H1 (cell line): ENCODE data around the gene TMEM121B. TPM values are rescaled to one million over a fixed set of nuclear protein-coding genes. Genes with fewer than 3 reads are reported as not detected.
A peak's percentile ranks its signal among the peaks of the same experiment; 100 is the strongest.

Experiments used
- BACH1 ChIP-seq: IDR thresholded peaks from 2 replicates; pipeline ENCODE4 v1.6.1; 2012; ENCODE audit warnings: low read length, improper control_type of control experiment
- BRCA1 ChIP-seq: IDR thresholded peaks from 2 replicates; pipeline ENCODE4 v1.6.1; 2012; ENCODE audit warnings: low read depth, low read length, improper control_type of control experiment
- CBX8 ChIP-seq: fragments of 300-800, 300-1000 bp; sonication (generic); IDR thresholded peaks from 2 replicates; pipeline ENCODE4 v1.7.1; 2016; ENCODE audit warnings: low read depth, low read length, borderline replicate concordance
- CEBPB ChIP-seq: IDR thresholded peaks from 2 replicates; pipeline ENCODE4 v1.6.1; 2012; ENCODE audit warnings: low read depth, low read length
- CHD1 ChIP-seq: IDR thresholded peaks from 2 replicates; pipeline ENCODE4 v1.6.1; 2012; ENCODE audit warnings: low read depth, low read length, improper control_type of control experiment
- CHD2 ChIP-seq: IDR thresholded peaks from 2 replicates; pipeline ENCODE4 v1.6.1; 2012; ENCODE audit warnings: low read length, improper control_type of control experiment
- GTF2F1 ChIP-seq: IDR thresholded peaks from 2 replicates; pipeline ENCODE4 v1.6.1; 2012; ENCODE audit warnings: low read depth, low read length, improper control_type of control experiment, borderline replicate concordance
- HDAC2 ChIP-seq, 2 experiments: fragments of 300-600 bp in 1 of 2; sonication (generic) in 1 of 2; IDR thresholded peaks; 2 replicates each; pipeline ENCODE4 v1.6.1; 2011 to 2012; ENCODE audit warnings: low read depth in 2 of 2, low read length in 2 of 2, mild to moderate bottlenecking in 2 of 2, moderate library complexity in 2 of 2, borderline replicate concordance in 1 of 2, inconsistent platforms in 1 of 2
- JUN ChIP-seq: IDR thresholded peaks from 2 replicates; pipeline ENCODE4 v1.6.1; 2011; ENCODE audit warnings: low read depth, mild to moderate bottlenecking, improper control_type of control experiment, low read length
- JUND ChIP-seq: IDR thresholded peaks from 2 replicates; pipeline ENCODE4 v1.6.1; 2011; ENCODE audit warnings: mild to moderate bottlenecking, improper control_type of control experiment, low read length
- KDM1A ChIP-seq: fragments of 200-600, 300-600 bp; sonication (generic); IDR thresholded peaks from 2 replicates; pipeline ENCODE4 v1.7.1; 2016; ENCODE audit warnings: mild to moderate bottlenecking, low read length, borderline replicate concordance
- MAFK ChIP-seq: IDR thresholded peaks from 2 replicates; pipeline ENCODE4 v1.6.1; 2012; ENCODE audit warnings: low read depth, mild to moderate bottlenecking, improper control_type of control experiment, low read length
- PHF8 ChIP-seq: fragments of 200-600 bp; sonication (generic); conservative IDR thresholded peaks from 2 replicates; pipeline ENCODE4 v1.7.1; 2012; ENCODE audit warnings: low read depth, mild to moderate bottlenecking, inconsistent platforms, low read length, moderate library complexity
- POLR2A ChIP-seq, 2 experiments: IDR thresholded peaks; 1 replicate in 1 of 2; 2 replicates in 1 of 2; pipeline ENCODE4 v1.6.1; 2011; ENCODE audit warnings: low read depth in 2 of 2, low read length in 2 of 2, mild to moderate bottlenecking in 2 of 2; ENCODE audit errors: control extremely low read depth in 1 of 2
- POLR2AphosphoS5 ChIP-seq: IDR thresholded peaks from 2 replicates; pipeline ENCODE4 v1.6.1; 2011; ENCODE audit warnings: low read depth, low read length
- SAP30 ChIP-seq: fragments of 300-600 bp; sonication (generic); IDR thresholded peaks from 2 replicates; pipeline ENCODE4 v1.7.1; 2012; ENCODE audit warnings: low read length, moderate library complexity, mild to moderate bottlenecking, inconsistent platforms; ENCODE audit not compliant: insufficient read depth, insufficient replicate concordance
- SIRT6 ChIP-seq: IDR thresholded peaks from one replicate; pipeline ENCODE4 v1.7.1; 2012; ENCODE audit warnings: low read length, inconsistent platforms
- SP1 ChIP-seq: IDR thresholded peaks from 2 replicates; pipeline ENCODE4 v1.6.1; 2011; ENCODE audit warnings: low read depth, low read length
- SRF ChIP-seq: IDR thresholded peaks from 2 replicates; pipeline ENCODE4 v1.6.1; 2011; ENCODE audit warnings: mild to moderate bottlenecking, low read depth, low read length, moderate library complexity
- TAF7 ChIP-seq: optimal IDR thresholded peaks from 2 replicates; pipeline ENCODE3; 2011; ENCODE audit warnings: low read depth, mild to moderate bottlenecking, inconsistent platforms, low read length, moderate library complexity, borderline replicate concordance
- TBP ChIP-seq: IDR thresholded peaks from 2 replicates; pipeline ENCODE4 v1.6.1; 2011; ENCODE audit warnings: low read depth, low read length, improper control_type of control experiment
- ZNF274 ChIP-seq: IDR thresholded peaks from 2 replicates; pipeline ENCODE4 v1.7.0; 2012; ENCODE audit warnings: low read length, borderline replicate concordance; ENCODE audit errors: extremely low read depth
- polyA plus RNA-seq, 7 experiments: library from polyadenylated mRNA; depleted of rRNA in 3 of 7; stranded (reverse) in 5 of 7; unstranded in 2 of 7; fragments of >200 nt in 5 of 7; fragments of 200-250 nt in 2 of 7; gene quantifications; 1 replicate in 5 of 7; 2 replicates in 1 of 7; 4 replicates in 1 of 7; pipeline versions ENCODE4 v1.2.1 to v1.2.3, GENCODE V29; 2011 to 2013; ENCODE audit warnings: missing spikeins in 2 of 7, mixed read lengths in 2 of 7
- total RNA-seq: library from RNA; stranded (reverse); fragmentation: NEBNext Ultra II Directional; extraction: Animal tissue kit (Norgen Biotek cat#: 25700); gene quantifications from 2 replicates; pipeline ENCODE4 v1.2.1, GENCODE V29; 2021

TMEM121B gene
- total and polyA plus RNA-seq, 2 of the 8 experiments (the other 6 are each of a cell fraction or from before 2014, with no cell fraction given), result 4.3 to 6.9 TPM

- peak; percentile 54 for TF ChIP-seq TAF7
- TF ChIP-seq KDM1A, result no peak
- TF ChIP-seq SP1, result peak; percentile 98
- 0 out of 2 replicates have a peak, but pooled peaks have one; percentile 56 for TF ChIP-seq JUND
- no peak for TF ChIP-seq CEBPB
- no peak for TF ChIP-seq HDAC2 (IDR thresholded peaks at IDR 0.05; ENCODE audit: borderline replicate concordance in 1 of 2, low read depth in 2 of 2, low read length in 2 of 2)
- no peak for TF ChIP-seq BACH1
- peak; percentile 46; the same call in 1 of the 2 replicates for TF ChIP-seq TBP
- TF ChIP-seq BRCA1, result no peak
- no peak for TF ChIP-seq JUN
- TF ChIP-seq POLR2AphosphoS5, result peak; percentile 68; the same call in 1 of the 2 replicates
- no peak for TF ChIP-seq GTF2F1
- TF ChIP-seq MAFK, result no peak
- TF ChIP-seq CHD1, result no peak
- TF ChIP-seq PHF8, result peak; percentile 68; the same call in 1 of the 2 replicates
- TF ChIP-seq SRF, result no peak
- peak in 1 of 2 experiments; percentile 75; a peak in 2 of 3 replicates for TF ChIP-seq POLR2A (IDR thresholded peaks at IDR 0.05; ENCODE audit: control extremely low read depth in 1 of 2, low read depth in 2 of 2, low read length in 2 of 2)
- no peak for TF ChIP-seq CBX8
- TF ChIP-seq SIRT6, result no peak
- no peak for TF ChIP-seq CHD2
- TF ChIP-seq ZNF274, result no peak
- TF ChIP-seq SAP30, result no peak
Observed at GRCh38 chr22:17121233-17122195, at the start of gene TMEM121B (continued).
